GM23248 (cell line): Measurements from ENCODE around the gene AGMO. TPM values are rescaled to one million over a fixed set of nuclear protein-coding genes. Genes with fewer than 3 reads are reported as not detected.

Experiments
- DNase-seq: peaks from one replicate; pipeline ENCODE4 v3.0.0-alpha.2; 2015
- H2AFZ ChIP-seq: fragments of 200-600 bp; sonication (generic); 2 replicates; pipeline ENCODE4 v1.6.1; 2016; ENCODE audit warnings: antibody characterized with exemption
- H3F3A ChIP-seq: fragments of 200-600 bp; sonication (generic); 2 replicates; pipeline ENCODE4 v1.6.1; 2016; ENCODE audit warnings: mild to moderate bottlenecking, antibody characterized with exemption, mixed run types; ENCODE audit not compliant: insufficient read depth
- H3K27ac ChIP-seq: fragments of 200-600 bp; sonication (generic); 2 replicates; pipeline ENCODE4 v1.5.1; 2016; ENCODE audit warnings: mild to moderate bottlenecking
- H3K27me3 ChIP-seq: fragments of 200-600 bp; sonication (generic); replicated peaks from 2 replicates; pipeline ENCODE4 v1.6.1; 2016; ENCODE audit warnings: mild to moderate bottlenecking; ENCODE audit not compliant: insufficient read depth
- H3K36me3 ChIP-seq: fragments of 200-600 bp; sonication (generic); 2 replicates; pipeline ENCODE4 v1.6.1; 2016; ENCODE audit warnings: low read depth, mild to moderate bottlenecking
- H3K4me1 ChIP-seq: fragments of 200-600 bp; sonication (generic); 2 replicates; pipeline ENCODE4 v1.6.1; 2016; ENCODE audit warnings: mild to moderate bottlenecking; ENCODE audit not compliant: insufficient read depth
- H3K4me2 ChIP-seq: fragments of 200-600 bp; sonication (generic); one replicate; pipeline ENCODE4 v1.6.1; 2016; ENCODE audit warnings: mild to moderate bottlenecking; ENCODE audit not compliant: unreplicated experiment
- H3K4me3 ChIP-seq: fragments of 200-600 bp; sonication (generic); 2 replicates; pipeline ENCODE4 v1.5.1; 2016; ENCODE audit warnings: mild to moderate bottlenecking
- H3K79me2 ChIP-seq: fragments of 200-600 bp; sonication (generic); 2 replicates; pipeline ENCODE4 v1.6.1; 2016; ENCODE audit warnings: mild to moderate bottlenecking; ENCODE audit not compliant: insufficient read depth
- H3K9ac ChIP-seq: fragments of 200-600 bp; sonication (generic); 2 replicates; pipeline ENCODE4 v1.6.1; 2016; ENCODE audit warnings: mild to moderate bottlenecking
- H3K9me2 ChIP-seq: fragments of 200-600 bp; sonication (generic); 2 replicates; pipeline ENCODE4 v1.6.1; 2016; ENCODE audit warnings: mixed run types, mild to moderate bottlenecking, moderate library complexity; ENCODE audit not compliant: insufficient read depth
- H3K9me3 ChIP-seq: fragments of 200-600 bp; sonication (generic); one replicate; pipeline ENCODE4 v1.6.1; 2017; ENCODE audit warnings: low read depth
- H4K20me1 ChIP-seq: fragments of 200-600 bp; sonication (generic); 2 replicates; pipeline ENCODE4 v1.6.0; 2016; ENCODE audit not compliant: insufficient read depth
- EZH2 ChIP-seq: fragments of 200-600 bp; sonication (generic); IDR thresholded peaks from 2 replicates; pipeline ENCODE4 v1.6.1; 2018; ENCODE audit warnings: antibody characterized with exemption, mild to moderate bottlenecking; ENCODE audit not compliant: insufficient read depth, poor library complexity, severe bottlenecking
- EZH2phosphoT487 ChIP-seq: fragments of 200-600 bp; sonication (generic); IDR thresholded peaks from 2 replicates; pipeline ENCODE4 v1.6.1; 2018; ENCODE audit warnings: antibody characterized with exemption, moderate library complexity, mild to moderate bottlenecking, low read depth; ENCODE audit not compliant: insufficient read depth
- WGBS, 2 experiments: methylation state at CpG; one replicate each; pipeline ENCODE4 v1.1.6; 2015 to 2017; ENCODE audit warnings: low lambda C conversion rate in 2 of 2, low coverage in 1 of 2; ENCODE audit errors: missing lambda C conversion rate in 2 of 2; 5-methylcytosine and 5-hydroxymethylcytosine counted together
- in situ Hi-C: fragments of 300-500 bp; cut with MboI; formaldehyde crosslinking; loops from 2 replicates; pipeline ENCODE4 v1.15.0; 2020
- polyA plus RNA-seq: library from polyadenylated mRNA; unstranded; fragments of >200 nt; fragmentation: Nextera tagmentation; extraction: Ambion mirVana; gene quantifications from 2 replicates; pipeline ENCODE4 v1.2.1, GENCODE V29; 2016
- total RNA-seq: library from RNA; depleted of rRNA; stranded (reverse); fragments of >200 nt; shearing (Covaris generic); gene quantifications from 2 replicates; pipeline ENCODE4 v1.2.3, GENCODE V29; 2014

AGMO gene
- total and polyA plus RNA-seq, 2 experiments from 2014 or later = not detected

- Histone ChIP-seq H3K27me3 (no peaks in the 10 kb centered on the region), H4K20me1 (no peaks in the 10 kb centered on the region), H3K4me1 (no peaks in the 10 kb centered on the region), H2AFZ (no peak overlapping the region), H3K36me3 (no peaks in the 10 kb centered on the region), H3K4me3 (no peak overlapping the region), H3F3A (no peaks in the 10 kb centered on the region), H3K27ac (no peak overlapping the region), H3K4me2 (no peak overlapping the region), H3K9ac (no peak overlapping the region), H3K79me2 (no peaks in the 10 kb centered on the region), H3K9me2 (no peaks in the 10 kb centered on the region), H3K9me3 (no peaks in the 10 kb centered on the region)
- 32 to 34% methylated on average over 9 of the region's 9 CpGs for WGBS, 2 experiments
- in situ Hi-C loops = no loop called here
- no peak for TF ChIP-seq EZH2phosphoT487
- TF ChIP-seq EZH2 = no peak
- DNase-seq = no peak
Measured at GRCh38 chr7:15397922-15398760, 163.7 kb downstream of the AGMO start.

- no peak for DNase-seq
- Histone ChIP-seq H3K27ac (no peak overlapping the region), H3K79me2 (no peaks in the 10 kb centered on the region), H3K9me2 (no peaks in the 10 kb centered on the region), H3K4me2 (no peak overlapping the region), H4K20me1 (no peaks in the 10 kb centered on the region), H3K4me1 (no peaks in the 10 kb centered on the region), H2AFZ (no peak overlapping the region), H3K4me3 (no peak overlapping the region), H3K9ac (no peak overlapping the region), H3K27me3 (no peaks in the 10 kb centered on the region), H3K9me3 (no peaks in the 10 kb centered on the region), H3K36me3 (no peaks in the 10 kb centered on the region), H3F3A (no peaks in the 10 kb centered on the region)
- in situ Hi-C loops = no loop called here
- 93 to 94% methylated on average over 29 to 43 of the region's 43 CpGs for WGBS, 2 experiments
- TF ChIP-seq EZH2phosphoT487 = no peak
- no peak for TF ChIP-seq EZH2
Measured at GRCh38 chr7:15397159-15397550, 164.7 kb downstream of the AGMO start.

GRCh38 chr7:15396210-15397158 is 165.3 kb downstream of the AGMO start:
- no peaks in the 10 kb centered on the region for H3K36me3 ChIP-seq
- H3K4me2 ChIP-seq = no peak overlapping the region
- no peaks in the 10 kb centered on the region for H3K4me1 ChIP-seq
- no peaks in the 10 kb centered on the region for H3K27me3 ChIP-seq
- no peak overlapping the region for H2AFZ ChIP-seq
- no peaks in the 10 kb centered on the region for H4K20me1 ChIP-seq
- no peak for DNase-seq
- H3K4me3 ChIP-seq = no peak overlapping the region
- in situ Hi-C loops = no loop called here
- H3K27ac ChIP-seq = no peak overlapping the region
- TF ChIP-seq EZH2phosphoT487 (no peak), EZH2 (no peak)
- H3K79me2 ChIP-seq = no peaks in the 10 kb centered on the region
- no peaks in the 10 kb centered on the region for H3F3A ChIP-seq
- 75 to 79% methylated on average over 24 of the region's 24 CpGs for WGBS, 2 experiments
- H3K9me2 ChIP-seq = no peaks in the 10 kb centered on the region
- H3K9me3 ChIP-seq = no peaks in the 10 kb centered on the region
- H3K9ac ChIP-seq = no peak overlapping the region

- Histone ChIP-seq H3K4me2 (no peak overlapping the region), H3K4me3 (no peak overlapping the region), H3K9me3 (no peaks in the 10 kb centered on the region), H3K27ac (no peak overlapping the region), H3K9me2 (no peaks in the 10 kb centered on the region), H3K27me3 (no peaks in the 10 kb centered on the region), H3K4me1 (no peaks in the 10 kb centered on the region), H2AFZ (no peak overlapping the region), H3K79me2 (no peaks in the 10 kb centered on the region), H3F3A (no peaks in the 10 kb centered on the region), H4K20me1 (no peaks in the 10 kb centered on the region), H3K36me3 (no peaks in the 10 kb centered on the region), H3K9ac (no peak overlapping the region)
- TF ChIP-seq EZH2phosphoT487 (no peak), EZH2 (no peak)
- peak; percentile 2 for DNase-seq
- in situ Hi-C loops = no loop called here
- WGBS, 2 experiments = 87 to 90% methylated on average over 1 of the region's 1 CpG
Measured at GRCh38 chr7:15389073-15389472, 172.7 kb downstream of the AGMO start.
